NCI-H1694 (cell line): ENCODE results near the gene ASH1L.
"Not testable (repeated sequence)": the region's sequence is repeated elsewhere in the genome, so short reads cannot be mapped to it uniquely, and the experiment has no call there.

ENCODE experiments used
- DNase-seq: peaks from one replicate; lab custom pipeline; 2025; lab: John Stamatoyannopoulos, UW

The ASH1L gene

DNA sequence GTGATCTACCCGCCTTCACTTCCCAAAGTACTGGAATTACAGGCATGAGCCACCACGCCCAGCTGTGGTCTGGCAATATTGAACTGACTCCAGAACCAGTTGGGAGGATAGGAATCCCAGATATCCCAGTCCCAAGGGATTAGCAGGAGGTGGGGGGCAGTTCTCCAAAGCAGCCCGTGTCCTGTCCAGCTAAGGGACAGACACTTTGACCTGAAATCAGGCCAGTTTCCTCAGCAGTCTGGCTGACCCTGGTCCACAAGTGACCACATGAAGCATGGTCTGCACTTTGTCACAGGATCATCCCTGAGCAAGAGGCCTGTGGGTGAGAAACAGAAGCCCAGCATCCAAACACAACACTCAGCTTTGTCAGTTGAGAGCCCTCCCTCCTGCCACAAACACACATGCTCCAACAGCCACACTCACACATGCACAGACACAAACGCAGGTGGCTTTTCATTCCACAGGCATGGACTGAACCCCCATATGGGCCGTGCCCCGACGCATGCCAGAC is 256.7 kb downstream of the ASH1L start:
- no peak for DNase-seq

DNA sequence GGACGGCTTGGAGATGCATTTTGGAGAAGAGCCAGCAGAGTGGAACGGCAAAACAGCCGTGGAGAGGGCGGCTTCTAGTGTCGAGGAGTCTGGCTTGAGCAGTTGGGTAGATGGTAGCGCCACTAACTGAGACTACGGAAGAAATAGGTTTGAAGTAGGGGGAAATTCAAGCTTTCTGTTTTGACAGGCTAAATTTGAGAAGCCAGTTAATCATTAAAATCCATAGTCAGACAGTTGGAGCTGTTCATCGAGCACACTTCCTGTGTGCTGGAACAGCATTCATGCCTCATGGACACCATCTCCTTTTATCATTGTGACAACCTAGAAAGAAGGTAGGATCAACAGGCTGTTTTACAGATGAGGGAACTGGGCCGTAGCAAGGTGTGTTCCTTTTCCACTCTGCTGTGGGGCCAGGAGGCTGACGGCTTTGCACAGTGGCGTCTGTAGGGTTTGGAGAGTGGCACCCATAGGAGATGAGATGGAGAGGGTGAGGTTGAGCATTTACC is 258.0 kb downstream of the ASH1L start:
- no peak for DNase-seq

GRCh38 chr1:155301342-155301841 is 261.2 kb downstream of the ASH1L start, which contains the start of gene PKLR:
TSS of gene PKLR (minus strand) at chr1:155301438. CDS start at chr1:155301395, 43 bp downstream.
- DNase-seq, result no peak

GRCh38 chr1:155300553-155301329 is 261.9 kb downstream of the ASH1L start:
- DNase-seq, result no peak

DNA sequence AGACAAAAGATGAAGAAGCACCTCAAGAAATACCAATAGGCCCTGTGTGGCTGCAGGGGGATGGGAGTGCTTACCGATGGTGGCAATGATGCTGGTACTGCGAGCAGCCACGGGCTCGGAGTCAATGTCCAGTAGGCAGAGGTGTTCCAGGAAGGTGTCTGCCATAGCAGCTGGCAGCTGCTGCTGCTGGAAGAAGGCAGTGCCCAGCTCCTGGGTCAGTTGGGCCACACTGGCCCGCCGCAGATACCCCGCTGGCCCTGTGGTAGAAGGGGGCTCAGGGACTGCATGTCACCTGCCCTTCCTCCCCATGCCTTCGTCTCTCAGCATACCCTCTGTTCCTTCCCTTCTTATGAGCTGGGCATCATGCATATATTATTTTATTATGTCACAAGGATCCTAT is 262.6 kb downstream of the ASH1L start:
- no peak for DNase-seq

- no peak for DNase-seq
Observed at GRCh38 chr1:155297384-155297783, 265.2 kb downstream of the ASH1L start.

DNA sequence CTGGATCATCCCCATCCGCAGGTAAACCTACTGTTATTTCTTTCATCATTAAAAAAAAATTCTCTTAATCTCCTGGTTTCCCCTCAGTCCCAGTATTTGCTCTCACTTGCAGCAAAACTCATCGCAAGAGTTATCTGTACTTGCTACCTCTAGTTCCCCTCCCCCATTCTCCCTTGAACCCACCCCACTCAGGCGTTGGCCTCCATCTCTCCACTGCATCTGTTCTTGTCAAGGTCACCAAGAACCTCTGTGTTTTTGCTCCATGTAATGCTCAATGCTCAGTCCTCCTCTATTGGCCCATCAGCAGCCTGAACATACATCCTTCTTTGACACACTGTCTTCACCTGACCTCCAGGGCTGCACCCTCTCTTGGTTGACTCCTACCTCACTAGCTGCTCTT is 265.9 kb downstream of the ASH1L start:
- no peak for DNase-seq

GRCh38 chr1:155295942-155296267 is 266.7 kb downstream of the ASH1L start:
- DNase-seq, result no peak

DNA sequence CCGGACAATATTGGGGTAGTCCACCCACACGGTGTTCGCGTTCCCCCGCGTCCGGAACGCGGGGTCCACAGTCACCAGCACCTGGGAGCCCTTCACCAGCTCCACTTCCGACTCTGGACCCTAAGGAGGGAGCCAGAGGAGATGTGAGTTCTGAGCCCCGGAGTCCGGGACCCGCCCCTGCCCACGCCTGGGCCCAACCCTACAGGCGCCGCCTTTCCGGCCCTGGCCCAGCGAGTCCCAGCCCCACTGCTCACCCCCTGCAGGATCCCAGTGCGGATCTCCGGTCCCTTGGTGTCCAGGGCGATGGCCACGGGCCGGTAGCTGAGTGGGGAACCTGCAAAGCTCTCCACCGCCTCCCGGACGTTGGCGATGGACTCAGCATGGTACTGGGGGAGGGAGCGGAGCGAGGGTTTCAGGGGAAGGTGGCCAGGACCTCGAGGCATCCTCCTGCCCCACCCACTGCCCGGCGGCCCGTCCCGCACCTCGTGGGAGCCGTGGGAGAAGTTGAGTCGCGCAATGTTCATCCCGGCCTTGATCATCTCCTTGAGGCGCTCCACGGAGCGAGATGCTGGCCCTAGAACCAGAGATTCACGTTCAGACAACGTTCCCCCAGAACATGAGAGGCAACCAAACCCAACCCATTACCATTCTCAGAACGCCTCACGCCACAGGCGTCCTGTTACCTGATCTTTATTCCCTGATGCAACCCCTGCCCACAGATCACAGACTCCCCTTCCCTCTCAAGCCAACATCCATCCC is 267.2 kb downstream of the ASH1L start:
- no peak for DNase-seq

- no peak for DNase-seq
Observed at GRCh38 chr1:155294520-155295182, 268.0 kb downstream of the ASH1L start.

DNA sequence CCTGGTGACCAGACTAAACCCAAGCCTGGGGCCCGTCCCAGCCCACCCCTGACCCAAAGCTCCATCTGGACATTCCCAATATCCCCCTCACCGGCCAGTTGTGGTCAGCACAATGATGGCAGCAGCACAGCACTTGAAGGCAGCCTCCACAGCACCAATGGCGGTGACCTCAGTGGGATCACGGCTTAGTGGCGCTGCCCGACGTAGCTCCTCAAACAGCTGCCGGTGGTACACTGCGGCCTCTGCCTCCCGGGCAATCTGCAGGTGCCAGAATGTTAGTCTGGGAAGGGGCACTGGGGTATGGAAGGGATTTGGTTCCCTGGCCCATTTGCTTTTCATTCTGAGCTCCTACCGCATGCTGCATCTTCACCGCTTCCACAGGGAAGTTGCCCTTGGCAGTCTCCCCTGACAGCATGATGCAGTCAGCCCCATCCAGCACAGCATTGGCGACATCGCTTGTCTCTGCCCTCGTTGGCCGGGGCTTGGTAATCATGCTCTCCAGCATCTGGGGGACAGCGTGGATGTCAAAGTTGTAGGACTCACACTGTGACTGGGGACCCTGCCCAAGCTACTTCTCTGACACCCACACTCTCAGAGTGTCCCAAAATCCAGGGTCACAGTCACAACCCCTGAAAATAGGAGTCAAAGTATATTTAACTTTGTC is 269.4 kb downstream of the ASH1L start:
- no peak for DNase-seq

DNA sequence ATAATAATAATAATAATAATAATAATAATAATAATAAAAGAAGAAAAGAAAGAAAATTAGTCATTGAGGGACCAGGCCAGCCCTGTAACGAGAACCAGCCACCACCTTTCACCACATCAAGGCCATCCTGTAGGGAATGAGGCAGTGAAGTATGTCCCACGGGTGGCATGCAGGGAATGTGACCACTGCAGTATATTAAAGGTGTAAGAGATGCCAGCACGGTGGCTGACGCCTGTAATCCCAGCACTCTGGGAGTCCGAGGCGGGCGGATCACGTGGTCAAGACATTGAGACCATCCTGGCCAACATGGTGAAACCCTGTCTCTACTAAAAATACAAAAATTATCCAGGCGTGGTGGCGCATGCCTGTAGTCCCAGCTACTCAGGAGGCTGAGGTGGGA is 271.6 kb downstream of the ASH1L start:
- DNase-seq, result not testable (repeated sequence)

- no peak for DNase-seq
Observed at GRCh38 chr1:155287987-155288543, 274.5 kb downstream of the ASH1L start.

- DNase-seq, result no peak
Observed at GRCh38 chr1:155286544-155286943, 276.1 kb downstream of the ASH1L start.

DNA sequence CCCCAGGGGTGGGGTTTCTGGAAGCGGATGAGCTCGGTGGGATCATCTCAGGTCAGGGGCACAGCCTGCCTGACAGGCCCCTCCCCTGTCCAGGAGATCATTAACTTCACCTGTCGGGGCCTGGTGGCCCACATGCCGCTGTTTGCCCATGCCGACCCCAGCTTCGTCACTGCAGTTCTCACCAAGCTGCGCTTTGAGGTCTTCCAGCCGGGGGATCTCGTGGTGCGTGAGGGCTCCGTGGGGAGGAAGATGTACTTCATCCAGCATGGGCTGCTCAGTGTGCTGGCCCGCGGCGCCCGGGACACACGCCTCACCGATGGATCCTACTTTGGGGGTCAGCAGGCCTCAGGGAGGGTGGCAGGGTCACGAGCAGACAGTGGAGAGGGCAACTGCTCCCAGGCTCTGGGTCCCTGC is 277.0 kb downstream of the ASH1L start:
- DNase-seq, result no peak
